Hepatocyte (in vitro differentiated cells): ENCODE results near the gene PCNT.

ENCODE experiments used
- EZH2 ChIP-seq: fragments of 200-600 bp; sonication (generic); IDR thresholded peaks from 2 replicates; pipeline ENCODE4 v1.6.1; 2016; ENCODE audit warnings: antibody characterized with exemption, mild to moderate bottlenecking, borderline replicate concordance
- TF ChIP-seq, protein P1 (sequence below): fragments of 200-600 bp; sonication (generic); IDR thresholded peaks from 2 replicates; pipeline ENCODE4 v1.5.1; 2016; ENCODE audit warnings: antibody characterized with exemption, mild to moderate bottlenecking; ENCODE audit not compliant: poor library complexity

- TF ChIP-seq, protein P1, sequence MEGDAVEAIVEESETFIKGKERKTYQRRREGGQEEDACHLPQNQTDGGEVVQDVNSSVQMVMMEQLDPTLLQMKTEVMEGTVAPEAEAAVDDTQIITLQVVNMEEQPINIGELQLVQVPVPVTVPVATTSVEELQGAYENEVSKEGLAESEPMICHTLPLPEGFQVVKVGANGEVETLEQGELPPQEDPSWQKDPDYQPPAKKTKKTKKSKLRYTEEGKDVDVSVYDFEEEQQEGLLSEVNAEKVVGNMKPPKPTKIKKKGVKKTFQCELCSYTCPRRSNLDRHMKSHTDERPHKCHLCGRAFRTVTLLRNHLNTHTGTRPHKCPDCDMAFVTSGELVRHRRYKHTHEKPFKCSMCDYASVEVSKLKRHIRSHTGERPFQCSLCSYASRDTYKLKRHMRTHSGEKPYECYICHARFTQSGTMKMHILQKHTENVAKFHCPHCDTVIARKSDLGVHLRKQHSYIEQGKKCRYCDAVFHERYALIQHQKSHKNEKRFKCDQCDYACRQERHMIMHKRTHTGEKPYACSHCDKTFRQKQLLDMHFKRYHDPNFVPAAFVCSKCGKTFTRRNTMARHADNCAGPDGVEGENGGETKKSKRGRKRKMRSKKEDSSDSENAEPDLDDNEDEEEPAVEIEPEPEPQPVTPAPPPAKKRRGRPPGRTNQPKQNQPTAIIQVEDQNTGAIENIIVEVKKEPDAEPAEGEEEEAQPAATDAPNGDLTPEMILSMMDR, result no peak
- TF ChIP-seq EZH2, result no peak
Measured at GRCh38 chr21:46320331-46320801, 3.6 kb upstream of the PCNT start.
